Fibroblast of pulmonary artery (primary cell): ENCODE results near the gene PCDH15.

ENCODE experiments used
- DNase-seq: peaks from one replicate; pipeline ENCODE4 v3.0.0-alpha.2; 2010; ENCODE audit warnings: low read depth
- H3K4me3 ChIP-seq: replicated peaks from 2 replicates; pipeline ENCODE4 v1.5.1; 2011; ENCODE audit warnings: low read depth, mild to moderate bottlenecking, control low read depth, low read length, moderate library complexity
- TF ChIP-seq, protein P1 (sequence below): IDR thresholded peaks from 2 replicates; pipeline ENCODE4 v1.5.1; 2011; ENCODE audit warnings: mild to moderate bottlenecking, control low read depth, low read length, inconsistent platforms; ENCODE audit errors: missing control alignments

Gene PCDH15

GRCh38 chr10:54139819-54140428, 661.1 kb downstream of the PCDH15 start:
- TF ChIP-seq, protein P1, sequence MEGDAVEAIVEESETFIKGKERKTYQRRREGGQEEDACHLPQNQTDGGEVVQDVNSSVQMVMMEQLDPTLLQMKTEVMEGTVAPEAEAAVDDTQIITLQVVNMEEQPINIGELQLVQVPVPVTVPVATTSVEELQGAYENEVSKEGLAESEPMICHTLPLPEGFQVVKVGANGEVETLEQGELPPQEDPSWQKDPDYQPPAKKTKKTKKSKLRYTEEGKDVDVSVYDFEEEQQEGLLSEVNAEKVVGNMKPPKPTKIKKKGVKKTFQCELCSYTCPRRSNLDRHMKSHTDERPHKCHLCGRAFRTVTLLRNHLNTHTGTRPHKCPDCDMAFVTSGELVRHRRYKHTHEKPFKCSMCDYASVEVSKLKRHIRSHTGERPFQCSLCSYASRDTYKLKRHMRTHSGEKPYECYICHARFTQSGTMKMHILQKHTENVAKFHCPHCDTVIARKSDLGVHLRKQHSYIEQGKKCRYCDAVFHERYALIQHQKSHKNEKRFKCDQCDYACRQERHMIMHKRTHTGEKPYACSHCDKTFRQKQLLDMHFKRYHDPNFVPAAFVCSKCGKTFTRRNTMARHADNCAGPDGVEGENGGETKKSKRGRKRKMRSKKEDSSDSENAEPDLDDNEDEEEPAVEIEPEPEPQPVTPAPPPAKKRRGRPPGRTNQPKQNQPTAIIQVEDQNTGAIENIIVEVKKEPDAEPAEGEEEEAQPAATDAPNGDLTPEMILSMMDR: no peak
- H3K4me3 ChIP-seq: no peak overlapping the region
- no peak for DNase-seq

- H3K4me3 ChIP-seq: no peak overlapping the region
- TF ChIP-seq, protein P1: no peak
- no peak for DNase-seq
Measured at GRCh38 chr10:54137396-54137795, 663.6 kb downstream of the PCDH15 start.

DNA sequence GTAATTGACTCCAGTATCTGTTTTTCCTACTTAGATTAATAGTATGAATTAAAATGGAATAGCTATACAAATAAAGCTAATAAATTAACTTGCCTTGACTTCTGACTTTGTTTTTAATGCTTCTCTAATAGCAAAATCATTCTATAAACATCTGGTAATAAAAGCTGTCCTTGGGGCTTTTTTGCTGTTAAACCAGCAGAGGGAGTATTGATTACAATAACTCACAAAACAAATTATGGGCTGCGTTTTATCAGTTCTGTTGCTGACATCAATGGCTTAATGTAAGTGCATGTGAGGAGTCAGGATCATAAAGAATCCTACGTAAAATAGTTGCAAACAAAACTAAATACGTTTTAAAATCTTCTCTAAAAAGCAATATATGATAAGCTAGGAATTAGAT, 667.8 kb downstream of the PCDH15 start:
- TF ChIP-seq, protein P1: no peak
- no peak overlapping the region for H3K4me3 ChIP-seq

GRCh38 chr10:54131833-54132232, 669.2 kb downstream of the PCDH15 start:
- DNase-seq: no peak
- TF ChIP-seq, protein P1: no peak

More for the DNA sequence above, 667.8 kb downstream of the PCDH15 start:
- no peak for DNase-seq

GRCh38 chr10:54130394-54130793, 670.6 kb downstream of the PCDH15 start:
- no peak overlapping the region for H3K4me3 ChIP-seq
- TF ChIP-seq, protein P1: no peak
- DNase-seq: no peak

More at GRCh38 chr10:54131833-54132232, 669.2 kb downstream of the PCDH15 start:
- no peak overlapping the region for H3K4me3 ChIP-seq

- DNase-seq: no peak
- H3K4me3 ChIP-seq: no peak overlapping the region
- TF ChIP-seq, protein P1: no peak
Measured at GRCh38 chr10:54125098-54125747, 675.8 kb downstream of the PCDH15 start.
